Brain microvascular endothelial cell (primary cell): ENCODE data around the gene SRMS.
A peak's percentile ranks its signal among the peaks of the same experiment; 100 is the strongest.

Source experiments
- DNase-seq: peaks from one replicate; pipeline ENCODE4 v3.0.0-alpha.2; 2020
- H3K27ac ChIP-seq: fragments of 250-450 bp; sonication (Bioruptor Pico); 2 replicates; pipeline ENCODE4 v1.5.1; 2020; ENCODE audit warnings: mild to moderate bottlenecking, moderate library complexity
- H3K27me3 ChIP-seq: fragments of 250-450 bp; sonication (Bioruptor Pico); replicated peaks from 2 replicates; pipeline ENCODE4 v1.5.1; 2020; ENCODE audit warnings: mild to moderate bottlenecking
- H3K36me3 ChIP-seq: fragments of 250-450 bp; sonication (Bioruptor Pico); replicated peaks from 2 replicates; pipeline ENCODE4 v1.5.1; 2020; ENCODE audit warnings: mild to moderate bottlenecking
- H3K4me3 ChIP-seq: 2 replicates; pipeline ENCODE4 v1.5.1; 2011; ENCODE audit warnings: low read depth, mild to moderate bottlenecking, control low read depth, low read length, moderate library complexity
- CTCF ChIP-seq: IDR thresholded peaks from 2 replicates; pipeline ENCODE4 v1.5.1; 2011; ENCODE audit warnings: low read depth, mild to moderate bottlenecking, moderate library complexity, low read length, control low read depth, inconsistent platforms; ENCODE audit errors: missing control alignments
- in situ Hi-C: cut with HindIII; loops from 2 replicates; pipeline ENCODE4 v1.10.0; 2017; ENCODE audit warnings: low sequenced_read_pairs, low pct_ligation_motif_present

SRMS gene

GRCh38 chr20:63500902-63501817 lies 46.4 kb downstream of the SRMS start:
- TF ChIP-seq CTCF, result no peak
- in situ Hi-C loops, result no loop called here
- Histone ChIP-seq H3K27ac (no peak overlapping the region), H3K27me3 (peaks cover 19% of the 10 kb centered on the region), H3K4me3 (no peak overlapping the region), H3K36me3 (no peaks in the 10 kb centered on the region)
- no peak for DNase-seq

- Histone ChIP-seq H3K36me3 (no peaks in the 10 kb centered on the region), H3K27ac (no peak overlapping the region), H3K27me3 (peaks cover 19% of the 10 kb centered on the region), H3K4me3 (no peak overlapping the region)
- DNase-seq, result no peak
- no peak for TF ChIP-seq CTCF
- in situ Hi-C loops, result no loop called here
Measured at GRCh38 chr20:63500151-63500901, 47.2 kb downstream of the SRMS start.

GRCh38 chr20:63499338-63499969 lies 48.1 kb downstream of the SRMS start:
- in situ Hi-C loops, result no loop called here
- DNase-seq, result no peak
- H3K4me3 ChIP-seq, result no peak overlapping the region

GRCh38 chr20:63498960-63499337 lies 48.6 kb downstream of the SRMS start, which contains the start of gene EEF1A2:
Gene EEF1A2 (minus strand): TSS chr20:63499083. CDS start chr20:63497763, 1,320 bp downstream.
- no peak for DNase-seq
- no peak within 1 kb of the TSS for H3K4me3 ChIP-seq
- H3K36me3 ChIP-seq, result no peaks in the 10 kb centered on the region
- TF ChIP-seq CTCF, result no peak
- H3K27ac ChIP-seq, result no peak within 1 kb of the TSS
- in situ Hi-C loops, result no loop called here
- peaks cover 19% of the 10 kb centered on the region for H3K27me3 ChIP-seq

More at GRCh38 chr20:63499338-63499969, 48.1 kb downstream of the SRMS start:
- Histone ChIP-seq H3K27ac (no peak overlapping the region), H3K36me3 (no peaks in the 10 kb centered on the region), H3K27me3 (peaks cover 19% of the 10 kb centered on the region)
- TF ChIP-seq CTCF, result no peak

- Histone ChIP-seq H3K4me3 (no peak overlapping the region), H3K27me3 (peaks cover 17% of the 10 kb centered on the region)
Measured at GRCh38 chr20:63497946-63498935, 49.3 kb downstream of the SRMS start.

More at GRCh38 chr20:63497946-63498935, 49.3 kb downstream of the SRMS start:
- Histone ChIP-seq H3K36me3 (no peaks in the 10 kb centered on the region), H3K27ac (no peak overlapping the region)
- no peak for TF ChIP-seq CTCF
- in situ Hi-C loops, result no loop called here
- peak; percentile 13 for DNase-seq
